ENCODE results near the gene SPRY4.

The SPRY4 gene

GRCh38 chr5:142289708-142290576, 34.9 kb downstream of the SPRY4 start:
- TF ChIP-seq CTCF (IDR thresholded peaks at IDR 0.05; ENCODE audit: low read length, missing control alignments) = no peak
- DNase-seq (ENCODE audit: low read depth) = no peak
- H3K4me3 ChIP-seq (replicated peaks; ENCODE audit: low read depth, low read length) = no peak overlapping the region

GRCh38 chr5:142287973-142288313, 36.9 kb downstream of the SPRY4 start:
- TF ChIP-seq CTCF (IDR thresholded peaks at IDR 0.05; ENCODE audit: low read length, missing control alignments) = no peak
- no peak overlapping the region for H3K4me3 ChIP-seq (replicated peaks; ENCODE audit: low read depth, low read length)
- no peak for DNase-seq (ENCODE audit: low read depth)

GRCh38 chr5:142287096-142287972, 37.5 kb downstream of the SPRY4 start:
- no peak for DNase-seq (ENCODE audit: low read depth)
- no peak for TF ChIP-seq CTCF (IDR thresholded peaks at IDR 0.05; ENCODE audit: low read length, missing control alignments)
- no peak overlapping the region for H3K4me3 ChIP-seq (replicated peaks; ENCODE audit: low read depth, low read length)

GRCh38 chr5:142286111-142286510, 38.7 kb downstream of the SPRY4 start:
- H3K4me3 ChIP-seq (replicated peaks; ENCODE audit: low read depth, low read length) = no peak overlapping the region
- no peak for TF ChIP-seq CTCF (IDR thresholded peaks at IDR 0.05; ENCODE audit: low read length, missing control alignments)
- DNase-seq (ENCODE audit: low read depth) = no peak

GRCh38 chr5:142283304-142283703, 41.5 kb downstream of the SPRY4 start:
- no peak for DNase-seq (ENCODE audit: low read depth)
- no peak overlapping the region for H3K4me3 ChIP-seq (replicated peaks; ENCODE audit: low read depth, low read length)
- no peak for TF ChIP-seq CTCF (IDR thresholded peaks at IDR 0.05; ENCODE audit: low read length, missing control alignments)

GRCh38 chr5:142281966-142282365, 42.9 kb downstream of the SPRY4 start:
- TF ChIP-seq CTCF (IDR thresholded peaks at IDR 0.05; ENCODE audit: low read length, missing control alignments) = no peak

More at GRCh38 chr5:142281966-142282365, 42.9 kb downstream of the SPRY4 start:
- no peak overlapping the region for H3K4me3 ChIP-seq (replicated peaks; ENCODE audit: low read depth, low read length)
- DNase-seq (ENCODE audit: low read depth) = no peak

Data from fibroblast of pulmonary artery (primary cell).